GM12875 (cell line): ENCODE results near the gene ZFPM1.

Source experiments
- H3K4me3 ChIP-seq: one replicate; pipeline ENCODE4 v1.5.1; 2011; ENCODE audit warnings: low read depth, low read length, control low read depth
- TF ChIP-seq, protein P1 (sequence below): IDR thresholded peaks from 2 replicates; pipeline ENCODE4 v1.5.1; 2011; ENCODE audit warnings: low read depth, mild to moderate bottlenecking, control low read depth, inconsistent platforms, low read length, moderate library complexity, borderline replicate concordance; ENCODE audit not compliant: insufficient read depth

ZFPM1 gene

DNA sequence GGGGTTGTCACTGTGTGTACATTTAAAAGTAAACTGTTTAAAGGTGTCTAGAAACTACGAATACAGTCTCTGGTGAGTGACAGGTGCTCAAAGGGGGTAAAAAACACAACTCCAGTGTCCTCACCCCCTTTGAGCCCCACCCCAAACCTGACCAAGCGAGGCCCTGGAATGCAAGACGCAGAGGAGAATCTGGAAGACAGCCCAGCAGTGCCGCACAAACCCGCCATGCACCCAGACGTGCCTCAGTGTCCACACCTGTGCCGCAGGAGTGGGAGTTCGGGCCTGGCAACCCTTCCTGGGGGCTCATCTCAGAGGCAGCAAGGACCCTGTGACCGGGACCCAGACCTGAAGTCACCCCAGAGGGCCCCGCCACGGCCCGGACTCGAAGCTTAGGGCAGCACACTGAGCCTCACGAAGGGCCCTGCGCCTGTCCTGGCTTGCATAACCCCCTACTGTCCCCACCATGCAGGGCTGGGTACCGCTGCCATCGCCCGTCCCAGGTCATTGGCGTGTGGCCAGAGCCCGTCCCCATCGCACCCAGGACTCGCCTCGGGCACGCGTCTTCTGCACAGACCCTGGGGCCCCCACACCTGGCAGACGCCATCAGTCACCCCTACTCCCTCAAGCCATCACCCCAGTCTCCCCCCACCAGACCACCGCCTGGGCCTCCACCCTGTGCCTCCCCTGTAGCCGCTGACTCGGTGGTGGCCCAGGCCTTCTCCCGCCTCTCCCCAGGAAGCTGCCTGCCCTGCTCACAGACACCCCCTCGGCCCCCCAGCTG, 84.1 kb downstream of the ZFPM1 start:
- H3K4me3 ChIP-seq, result no peak overlapping the region
- TF ChIP-seq, protein P1, sequence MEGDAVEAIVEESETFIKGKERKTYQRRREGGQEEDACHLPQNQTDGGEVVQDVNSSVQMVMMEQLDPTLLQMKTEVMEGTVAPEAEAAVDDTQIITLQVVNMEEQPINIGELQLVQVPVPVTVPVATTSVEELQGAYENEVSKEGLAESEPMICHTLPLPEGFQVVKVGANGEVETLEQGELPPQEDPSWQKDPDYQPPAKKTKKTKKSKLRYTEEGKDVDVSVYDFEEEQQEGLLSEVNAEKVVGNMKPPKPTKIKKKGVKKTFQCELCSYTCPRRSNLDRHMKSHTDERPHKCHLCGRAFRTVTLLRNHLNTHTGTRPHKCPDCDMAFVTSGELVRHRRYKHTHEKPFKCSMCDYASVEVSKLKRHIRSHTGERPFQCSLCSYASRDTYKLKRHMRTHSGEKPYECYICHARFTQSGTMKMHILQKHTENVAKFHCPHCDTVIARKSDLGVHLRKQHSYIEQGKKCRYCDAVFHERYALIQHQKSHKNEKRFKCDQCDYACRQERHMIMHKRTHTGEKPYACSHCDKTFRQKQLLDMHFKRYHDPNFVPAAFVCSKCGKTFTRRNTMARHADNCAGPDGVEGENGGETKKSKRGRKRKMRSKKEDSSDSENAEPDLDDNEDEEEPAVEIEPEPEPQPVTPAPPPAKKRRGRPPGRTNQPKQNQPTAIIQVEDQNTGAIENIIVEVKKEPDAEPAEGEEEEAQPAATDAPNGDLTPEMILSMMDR, result no peak

DNA sequence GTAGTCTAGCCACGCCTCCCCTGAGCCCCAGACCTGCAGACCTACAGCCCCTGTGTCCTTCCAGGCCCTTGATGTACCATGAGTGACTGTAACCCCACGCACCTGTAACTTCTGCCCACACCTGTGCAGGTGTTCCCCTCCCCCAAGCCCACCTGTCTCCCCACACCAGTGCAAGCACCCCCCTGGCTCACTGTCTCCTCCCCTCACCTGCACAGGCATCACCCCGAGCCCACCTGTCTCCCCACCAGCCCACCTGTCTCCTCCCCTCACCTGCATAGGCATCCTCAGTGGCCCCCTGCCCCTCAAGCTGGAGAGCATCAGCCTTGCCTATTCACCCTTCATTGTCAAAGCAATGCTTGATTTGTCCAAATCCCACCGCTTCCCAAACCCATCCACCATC, 84.8 kb downstream of the ZFPM1 start:
- TF ChIP-seq, protein P1, result no peak
- no peak overlapping the region for H3K4me3 ChIP-seq

DNA sequence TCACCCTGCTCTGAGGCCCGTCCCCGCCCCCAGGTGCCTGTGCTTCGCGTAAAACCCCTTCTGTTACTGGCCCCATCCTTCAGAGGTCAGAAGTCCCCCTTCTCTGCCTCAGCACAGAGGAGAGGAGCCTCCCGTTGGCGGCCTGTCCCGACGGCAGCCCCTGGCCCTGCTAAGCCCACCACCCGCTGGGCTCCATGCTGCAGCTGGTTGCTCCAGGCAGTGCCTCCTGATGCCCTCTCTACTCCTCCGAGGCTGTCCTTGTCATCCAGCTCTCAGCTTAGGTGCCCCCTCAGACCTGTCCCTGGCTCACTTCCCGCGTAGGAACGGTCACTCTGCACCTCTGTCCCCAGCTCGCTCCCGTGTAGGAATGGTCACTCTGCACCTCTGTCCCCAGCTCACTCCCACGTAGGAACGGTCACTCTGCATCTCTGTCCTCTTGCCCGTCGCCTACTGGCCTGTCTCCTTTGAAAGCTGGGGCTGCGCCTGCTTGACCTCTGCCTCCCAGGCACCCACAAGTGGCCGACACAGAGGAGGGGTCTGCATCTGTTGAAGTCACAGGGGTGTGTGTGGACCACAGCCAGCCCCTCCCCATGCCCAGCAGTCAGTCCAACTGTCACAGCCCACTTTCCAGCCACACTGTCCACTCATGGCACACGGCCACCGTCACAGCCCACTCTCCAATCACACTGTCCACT, 85.4 kb downstream of the ZFPM1 start:
- H3K4me3 ChIP-seq, result no peak overlapping the region

DNA sequence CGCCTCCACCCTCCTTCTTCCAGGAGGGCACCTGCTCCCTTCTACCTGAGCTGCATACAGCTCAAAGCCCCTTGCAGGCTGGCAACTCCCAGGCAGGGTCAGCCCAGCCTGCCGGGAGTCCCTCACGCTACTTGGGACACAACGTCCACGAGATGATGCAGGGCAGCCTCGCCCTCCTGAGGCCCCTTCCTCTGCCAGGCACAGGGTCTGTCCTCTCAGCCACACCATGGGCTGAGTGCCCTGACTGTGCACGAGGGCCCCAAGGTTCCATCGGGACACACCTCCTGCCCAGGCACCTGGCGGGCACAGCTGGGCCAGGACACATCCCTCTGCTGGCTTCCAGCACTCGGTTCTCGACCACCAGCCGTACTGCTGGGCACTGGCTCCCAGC, 86.2 kb downstream of the ZFPM1 start:
- TF ChIP-seq, protein P1, result no peak

More for the DNA sequence above, 85.4 kb downstream of the ZFPM1 start:
- TF ChIP-seq, protein P1, result no peak

DNA sequence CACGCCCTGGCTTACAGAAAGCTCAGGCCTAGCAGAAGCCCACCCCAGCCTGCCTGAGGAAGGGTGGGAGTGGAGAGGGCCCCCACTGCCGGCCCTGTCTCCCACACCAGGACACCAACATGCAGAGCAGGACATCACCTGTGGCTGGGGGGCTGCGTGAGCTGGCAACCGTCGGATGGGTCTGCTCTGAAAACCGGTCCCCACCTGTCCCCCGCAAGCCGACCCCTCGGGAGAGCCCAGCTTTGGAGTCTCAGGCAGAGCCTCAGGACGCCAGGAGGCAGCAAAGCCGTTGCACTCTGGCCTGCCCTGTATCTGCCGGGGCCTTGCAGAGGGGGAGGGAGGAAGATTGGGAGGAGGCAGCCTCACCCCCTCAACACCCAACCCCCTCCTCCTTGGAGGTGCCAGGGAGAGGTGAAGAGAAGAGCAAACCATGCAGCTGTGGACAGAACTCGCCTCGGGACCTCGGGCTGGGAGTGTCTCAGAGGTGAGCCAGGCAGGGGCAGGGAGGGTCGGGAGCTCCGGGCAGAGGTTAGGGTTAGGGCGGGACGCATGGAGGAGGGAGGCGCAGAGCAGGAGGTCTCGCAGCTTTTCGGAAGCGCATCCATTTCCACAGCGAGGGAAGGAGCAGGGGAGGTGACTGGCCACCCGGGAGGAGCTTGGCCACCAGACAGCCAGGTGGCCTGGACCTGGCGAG, 86.7 kb downstream of the ZFPM1 start:
- TF ChIP-seq, protein P1, result no peak
- no peak overlapping the region for H3K4me3 ChIP-seq

More for the DNA sequence above, 86.2 kb downstream of the ZFPM1 start:
- no peak overlapping the region for H3K4me3 ChIP-seq

DNA sequence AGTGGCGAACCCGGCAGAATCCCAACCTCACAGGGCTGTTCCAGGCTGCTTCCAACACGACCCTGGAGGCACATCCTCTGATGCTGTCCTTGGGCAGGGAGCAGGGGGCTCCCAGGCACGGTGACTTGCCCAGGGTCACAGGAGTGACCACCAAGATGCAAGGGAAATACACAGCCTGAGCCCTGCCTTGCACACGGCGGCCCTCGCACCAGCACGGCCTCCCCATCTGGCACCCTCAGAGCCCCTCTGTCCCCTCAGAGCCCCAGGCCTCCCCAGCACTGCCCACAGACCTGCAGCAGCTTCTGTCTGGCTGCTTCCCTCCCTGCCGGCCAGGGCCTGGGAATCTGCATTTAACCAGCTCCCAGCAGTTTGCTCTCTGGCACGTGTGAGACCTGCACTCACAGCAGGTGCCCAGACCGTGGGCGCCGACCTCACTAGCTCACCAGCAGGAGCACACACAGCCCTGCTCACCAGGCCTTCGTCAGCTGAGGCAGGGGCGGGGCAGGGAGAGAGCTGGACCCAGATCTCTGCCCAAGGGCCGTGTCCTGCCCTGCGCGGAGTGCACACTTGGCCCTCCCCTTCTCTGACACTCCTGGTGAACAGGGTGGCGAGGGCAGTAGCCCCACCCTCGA, 87.4 kb downstream of the ZFPM1 start:
- H3K4me3 ChIP-seq, result no peak overlapping the region
- TF ChIP-seq, protein P1, result no peak
